Panc1 (cell line): Measurements from ENCODE around the gene SH3GL1.

Experiments
- POLR2AphosphoS5 ChIP-seq: IDR thresholded peaks from 2 replicates; pipeline ENCODE4 v1.6.1; 2012; ENCODE audit warnings: mild to moderate bottlenecking, low read depth, low read length, moderate library complexity
- SIN3A ChIP-seq: IDR thresholded peaks from 2 replicates; pipeline ENCODE4 v1.6.1; 2012; ENCODE audit warnings: low read depth, mild to moderate bottlenecking, low read length, moderate library complexity, borderline replicate concordance; ENCODE audit not compliant: insufficient read depth
- TF ChIP-seq, protein P1 (sequence below): fragments of 450-650 bp; IDR thresholded peaks from 2 replicates; pipeline ENCODE4 v1.5.1; 2017; ENCODE audit warnings: mild to moderate bottlenecking

DNA sequence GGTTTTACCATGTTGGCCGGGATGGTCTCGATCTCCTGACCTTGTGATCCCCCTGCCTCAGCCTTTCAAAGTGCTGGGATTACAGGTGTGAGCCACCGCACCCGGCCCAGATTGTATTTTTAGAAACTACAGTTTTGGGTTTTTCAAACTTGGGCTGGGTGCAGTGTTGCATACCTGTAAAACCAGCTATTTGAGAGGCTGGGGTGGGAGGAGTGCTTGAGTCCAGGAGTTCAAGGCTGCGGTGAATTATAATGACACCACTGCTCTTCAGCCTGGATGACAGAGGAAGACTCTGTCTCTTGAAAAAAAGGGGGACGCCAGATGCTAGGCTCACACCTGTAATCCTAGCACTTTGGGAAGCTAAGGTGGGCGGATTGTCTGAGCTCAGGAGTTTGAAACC is 6.3 kb upstream of the SH3GL1 start:
- TF ChIP-seq, protein P1, sequence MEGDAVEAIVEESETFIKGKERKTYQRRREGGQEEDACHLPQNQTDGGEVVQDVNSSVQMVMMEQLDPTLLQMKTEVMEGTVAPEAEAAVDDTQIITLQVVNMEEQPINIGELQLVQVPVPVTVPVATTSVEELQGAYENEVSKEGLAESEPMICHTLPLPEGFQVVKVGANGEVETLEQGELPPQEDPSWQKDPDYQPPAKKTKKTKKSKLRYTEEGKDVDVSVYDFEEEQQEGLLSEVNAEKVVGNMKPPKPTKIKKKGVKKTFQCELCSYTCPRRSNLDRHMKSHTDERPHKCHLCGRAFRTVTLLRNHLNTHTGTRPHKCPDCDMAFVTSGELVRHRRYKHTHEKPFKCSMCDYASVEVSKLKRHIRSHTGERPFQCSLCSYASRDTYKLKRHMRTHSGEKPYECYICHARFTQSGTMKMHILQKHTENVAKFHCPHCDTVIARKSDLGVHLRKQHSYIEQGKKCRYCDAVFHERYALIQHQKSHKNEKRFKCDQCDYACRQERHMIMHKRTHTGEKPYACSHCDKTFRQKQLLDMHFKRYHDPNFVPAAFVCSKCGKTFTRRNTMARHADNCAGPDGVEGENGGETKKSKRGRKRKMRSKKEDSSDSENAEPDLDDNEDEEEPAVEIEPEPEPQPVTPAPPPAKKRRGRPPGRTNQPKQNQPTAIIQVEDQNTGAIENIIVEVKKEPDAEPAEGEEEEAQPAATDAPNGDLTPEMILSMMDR: no peak
- no peak for TF ChIP-seq POLR2AphosphoS5
- no peak for TF ChIP-seq SIN3A
